ENCODE results near the gene NOP56.

Gene NOP56

GRCh38 chr20:2700913-2701620 lies 48.6 kb downstream of the NOP56 start:
- no peak for DNase-seq (ENCODE audit: low read depth in 2 of 2)

- no peak for DNase-seq (ENCODE audit: low read depth in 2 of 2)
Measured at GRCh38 chr20:2701671-2702081, 49.2 kb downstream of the NOP56 start.

- no peak for DNase-seq (ENCODE audit: low read depth in 2 of 2)
Measured at GRCh38 chr20:2703716-2704475, 51.5 kb downstream of the NOP56 start.

- no peak for DNase-seq (ENCODE audit: low read depth in 2 of 2)
Measured at GRCh38 chr20:2705931-2706645, 53.7 kb downstream of the NOP56 start.

GRCh38 chr20:2706688-2707352 lies 54.4 kb downstream of the NOP56 start:
- no peak for DNase-seq (ENCODE audit: low read depth in 2 of 2)

- DNase-seq (ENCODE audit: low read depth in 2 of 2), result no peak
Measured at GRCh38 chr20:2707353-2708072, 55.1 kb downstream of the NOP56 start.

All from fibroblast of skin of left quadriceps (primary cell).